Chondrocyte (in vitro differentiated cells): Measurements from ENCODE around the gene ENKD1. TPM values are rescaled to one million over a fixed set of nuclear protein-coding genes. Genes with fewer than 3 reads are reported as not detected.
A peak's percentile ranks its signal among the peaks of the same experiment; 100 is the strongest.

Source experiments
- DNase-seq: peaks from one replicate; pipeline ENCODE4 v3.0.0; 2021; ENCODE audit warnings: mixed read lengths, low spot score
- H3K27ac Mint-ChIP-seq: one replicate; pipeline ENCODE4 v1.8.0; 2021; ENCODE audit warnings: mild to moderate bottlenecking, moderate library complexity, mixed read lengths; ENCODE audit not compliant: unreplicated experiment
- H3K27me3 Mint-ChIP-seq: 2 replicates; pipeline ENCODE4 v1.8.0; 2021; ENCODE audit warnings: low read depth, mixed read lengths
- H3K36me3 Mint-ChIP-seq: 2 replicates; pipeline ENCODE4 v1.8.0; 2021; ENCODE audit warnings: low read depth, mixed read lengths
- H3K4me1 Mint-ChIP-seq: 2 replicates; pipeline ENCODE4 v1.8.0; 2021; ENCODE audit warnings: low read depth, mild to moderate bottlenecking, mixed read lengths
- H3K4me3 Mint-ChIP-seq: one replicate; pipeline ENCODE4 v1.8.0; 2021; ENCODE audit warnings: mild to moderate bottlenecking, moderate library complexity, mixed read lengths; ENCODE audit not compliant: unreplicated experiment
- H3K9me3 Mint-ChIP-seq: 2 replicates; pipeline ENCODE4 v1.8.0; 2021; ENCODE audit warnings: low read depth, mixed read lengths
- total RNA-seq: library from RNA; stranded (reverse); gene quantifications from 3 replicates; pipeline ENCODE4 v1.2.1, GENCODE V29; 2021
- TF ChIP-seq, protein P1 (sequence below): fragments of 200-600 bp; sonication (generic); IDR thresholded peaks from 2 replicates; pipeline ENCODE4 v1.5.0; 2021; ENCODE audit warnings: antibody characterized with exemption, mild to moderate bottlenecking, moderate library complexity

ENKD1 gene
- total RNA-seq, 1 donor from 2014 or later: 6.4 TPM

GRCh38 chr16:67656344-67657016 lies 10.1 kb downstream of the ENKD1 start:
- peaks cover 21% of the 10 kb centered on the region for H3K4me1 Mint-ChIP-seq
- no peak for DNase-seq
- no peak overlapping the region for H3K4me3 Mint-ChIP-seq

GRCh38 chr16:67655363-67655762 lies 11.2 kb downstream of the ENKD1 start:
- TF ChIP-seq, protein P1, sequence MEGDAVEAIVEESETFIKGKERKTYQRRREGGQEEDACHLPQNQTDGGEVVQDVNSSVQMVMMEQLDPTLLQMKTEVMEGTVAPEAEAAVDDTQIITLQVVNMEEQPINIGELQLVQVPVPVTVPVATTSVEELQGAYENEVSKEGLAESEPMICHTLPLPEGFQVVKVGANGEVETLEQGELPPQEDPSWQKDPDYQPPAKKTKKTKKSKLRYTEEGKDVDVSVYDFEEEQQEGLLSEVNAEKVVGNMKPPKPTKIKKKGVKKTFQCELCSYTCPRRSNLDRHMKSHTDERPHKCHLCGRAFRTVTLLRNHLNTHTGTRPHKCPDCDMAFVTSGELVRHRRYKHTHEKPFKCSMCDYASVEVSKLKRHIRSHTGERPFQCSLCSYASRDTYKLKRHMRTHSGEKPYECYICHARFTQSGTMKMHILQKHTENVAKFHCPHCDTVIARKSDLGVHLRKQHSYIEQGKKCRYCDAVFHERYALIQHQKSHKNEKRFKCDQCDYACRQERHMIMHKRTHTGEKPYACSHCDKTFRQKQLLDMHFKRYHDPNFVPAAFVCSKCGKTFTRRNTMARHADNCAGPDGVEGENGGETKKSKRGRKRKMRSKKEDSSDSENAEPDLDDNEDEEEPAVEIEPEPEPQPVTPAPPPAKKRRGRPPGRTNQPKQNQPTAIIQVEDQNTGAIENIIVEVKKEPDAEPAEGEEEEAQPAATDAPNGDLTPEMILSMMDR: no peak
- peaks cover 9% of the 10 kb centered on the region for H3K27me3 Mint-ChIP-seq
- DNase-seq: no peak
- no peaks in the 10 kb centered on the region for H3K9me3 Mint-ChIP-seq
- peaks cover 16% of the 10 kb centered on the region for H3K4me1 Mint-ChIP-seq
- H3K27ac Mint-ChIP-seq: no peak overlapping the region
- no peaks in the 10 kb centered on the region for H3K36me3 Mint-ChIP-seq
- H3K4me3 Mint-ChIP-seq: peak overlapping the region; percentile 6

More at GRCh38 chr16:67656344-67657016, 10.1 kb downstream of the ENKD1 start:
- H3K36me3 Mint-ChIP-seq: no peaks in the 10 kb centered on the region
- TF ChIP-seq, protein P1: no peak
- peaks cover 7% of the 10 kb centered on the region for H3K27me3 Mint-ChIP-seq
- H3K27ac Mint-ChIP-seq: no peak overlapping the region
- no peaks in the 10 kb centered on the region for H3K9me3 Mint-ChIP-seq

DNA sequence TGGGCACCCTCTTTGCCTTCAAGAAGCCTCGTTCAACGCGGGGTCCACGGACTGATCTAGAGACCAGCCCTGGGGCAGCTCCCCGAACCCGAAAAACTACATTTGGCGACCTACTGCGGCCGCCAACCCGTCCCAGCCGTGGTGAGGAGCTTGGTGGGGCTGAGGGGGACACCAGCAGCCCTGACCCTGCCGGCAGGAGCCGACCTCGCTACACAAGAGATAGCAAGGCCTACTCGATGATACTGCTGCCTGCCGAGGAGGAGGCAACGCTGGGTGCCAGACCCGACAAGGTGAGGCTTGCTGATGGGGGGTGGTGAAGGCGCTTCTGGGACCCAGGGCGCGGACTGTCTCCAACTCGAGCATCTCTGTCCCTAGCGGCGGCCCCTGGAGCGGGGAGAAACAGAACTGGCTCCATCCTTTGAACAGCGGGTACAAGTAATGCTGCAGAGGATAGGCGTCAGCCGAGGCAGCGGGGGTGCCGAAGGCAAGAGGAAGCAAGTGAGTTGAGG lies 12.1 kb downstream of the ENKD1 start:
- TF ChIP-seq, protein P1: no peak
- DNase-seq: no peak
- Mint-ChIP-seq H3K27ac (no peak overlapping the region), H3K4me1 (peaks cover 13% of the 10 kb centered on the region), H3K36me3 (no peaks in the 10 kb centered on the region), H3K4me3 (no peak overlapping the region), H3K27me3 (peaks cover 11% of the 10 kb centered on the region), H3K9me3 (no peaks in the 10 kb centered on the region)

DNA sequence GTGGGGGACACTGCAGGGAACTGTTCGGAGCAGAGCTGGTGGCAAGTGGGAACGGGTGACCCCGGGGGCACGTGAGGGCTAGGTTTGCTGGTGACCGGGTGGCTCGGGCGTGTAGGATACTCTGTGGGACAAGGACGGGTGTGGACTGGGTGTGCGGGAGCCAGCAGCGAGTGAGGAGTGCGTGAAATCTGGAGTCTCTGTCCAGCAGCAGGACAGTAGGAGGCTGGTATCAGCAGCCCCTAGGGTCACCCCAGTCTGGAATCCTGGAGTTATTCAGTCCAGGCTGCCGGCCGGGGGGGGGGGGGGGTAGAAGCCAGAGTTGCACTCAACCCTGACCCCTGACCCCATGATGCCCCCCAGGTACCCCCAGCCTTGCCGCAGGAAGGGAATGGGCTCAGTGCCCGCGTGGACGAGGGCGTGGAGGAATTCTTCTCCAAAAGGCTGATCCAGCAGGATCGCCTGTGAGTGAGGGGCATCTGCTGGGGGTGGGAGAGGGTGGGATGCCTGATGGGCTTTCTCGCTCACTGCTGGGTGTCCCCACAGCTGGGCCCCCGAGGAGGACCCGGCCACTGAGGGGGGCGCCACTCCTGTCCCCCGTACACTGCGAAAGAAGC lies 12.7 kb downstream of the ENKD1 start:
- Mint-ChIP-seq H3K9me3 (no peaks in the 10 kb centered on the region), H3K27ac (peak overlapping the region; percentile 59), H3K36me3 (no peaks in the 10 kb centered on the region), H3K27me3 (peaks cover 13% of the 10 kb centered on the region), H3K4me3 (peak overlapping the region; percentile 77), H3K4me1 (peaks cover 7% of the 10 kb centered on the region)
- DNase-seq: no peak
- TF ChIP-seq, protein P1: no peak

DNA sequence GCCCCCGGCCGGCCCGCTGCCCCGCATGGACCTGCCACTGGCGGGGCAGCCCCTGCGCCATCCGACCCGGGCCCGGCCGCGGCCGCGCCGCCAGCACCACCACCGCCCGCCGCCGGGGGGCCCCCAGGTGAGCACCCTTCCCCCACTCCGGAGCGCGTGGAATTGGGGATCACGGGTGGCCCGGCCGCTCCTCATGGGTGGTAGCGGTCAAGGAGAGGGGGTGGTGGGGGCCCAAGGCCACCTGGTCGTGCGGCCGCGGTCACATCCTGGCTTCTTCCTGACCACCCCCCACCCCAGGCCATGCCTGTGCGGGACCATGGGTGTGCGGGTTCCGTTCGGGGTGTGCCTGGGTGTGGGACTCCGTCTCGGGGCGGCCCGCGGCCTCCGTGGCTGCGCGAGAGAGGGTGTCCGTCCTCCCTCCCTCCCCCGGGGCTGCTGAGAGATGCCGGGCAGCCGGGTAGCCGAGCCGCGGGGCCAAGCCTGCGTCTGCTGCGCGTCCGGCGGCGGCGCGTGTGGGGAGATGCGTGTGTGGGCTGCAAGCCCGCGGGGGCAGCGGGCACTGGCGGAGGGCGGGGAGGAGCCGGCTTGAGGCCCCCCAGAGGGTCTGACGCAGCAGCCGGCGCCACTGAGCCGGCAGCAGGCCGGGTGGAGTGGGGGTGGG lies 13.3 kb downstream of the ENKD1 start:
- Mint-ChIP-seq H3K36me3 (no peaks in the 10 kb centered on the region), H3K4me1 (peaks cover 5% of the 10 kb centered on the region), H3K4me3 (peak overlapping the region; percentile 77), H3K27me3 (peaks cover 13% of the 10 kb centered on the region), H3K9me3 (no peaks in the 10 kb centered on the region), H3K27ac (no peak overlapping the region)
- DNase-seq: no peak
- TF ChIP-seq, protein P1: peak; percentile 63
